GM18867 (cell line): ENCODE measurements around the gene EPHA2.

ENCODE experiments used
- ATAC-seq: cut with Tn5 transposase; IDR thresholded peaks from one replicate; pipeline ENCODE4 v1.9.1; 2021; ENCODE audit warnings: mild to moderate bottlenecking, moderate library complexity; ENCODE audit not compliant: unreplicated experiment

EPHA2 gene

DNA sequence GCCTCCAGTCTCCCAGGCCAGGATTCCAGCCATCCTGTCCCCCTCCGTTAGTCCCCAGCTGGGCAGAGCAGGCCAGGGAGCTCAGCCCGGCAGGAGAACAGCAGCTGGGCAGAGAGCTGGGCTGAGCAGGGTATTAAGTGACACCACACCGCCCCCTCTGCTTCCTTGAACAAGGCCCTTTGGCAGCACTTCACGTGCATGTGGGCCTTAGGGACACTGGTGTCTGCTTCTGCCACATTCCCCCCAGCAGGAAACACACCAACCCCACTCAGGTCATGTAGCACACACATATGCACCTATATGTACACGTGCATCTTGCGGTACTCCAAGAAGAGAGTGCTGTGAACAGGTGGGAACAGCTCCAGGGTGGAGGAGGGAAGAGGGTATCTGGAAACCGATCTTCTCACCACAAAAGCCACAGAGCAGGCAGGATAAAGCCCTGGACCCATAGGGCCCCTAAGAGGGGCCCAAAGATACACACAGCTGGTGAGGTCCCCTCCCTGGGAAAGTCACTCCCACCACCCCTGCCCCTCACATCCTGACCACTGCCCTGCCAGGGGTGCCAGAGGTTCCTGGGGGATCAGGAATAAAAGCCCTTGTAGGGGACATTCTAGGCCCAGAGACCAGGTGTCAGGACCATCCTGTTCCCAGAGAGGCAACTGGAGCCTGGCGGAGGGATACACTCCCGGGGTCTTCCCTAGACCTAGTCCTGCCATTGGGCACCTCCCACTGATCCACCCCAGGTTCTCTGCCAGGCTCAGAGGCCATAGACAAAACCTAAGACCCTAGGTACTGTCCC, 4.5 kb downstream of the EPHA2 start:
- ATAC-seq = no peak

DNA sequence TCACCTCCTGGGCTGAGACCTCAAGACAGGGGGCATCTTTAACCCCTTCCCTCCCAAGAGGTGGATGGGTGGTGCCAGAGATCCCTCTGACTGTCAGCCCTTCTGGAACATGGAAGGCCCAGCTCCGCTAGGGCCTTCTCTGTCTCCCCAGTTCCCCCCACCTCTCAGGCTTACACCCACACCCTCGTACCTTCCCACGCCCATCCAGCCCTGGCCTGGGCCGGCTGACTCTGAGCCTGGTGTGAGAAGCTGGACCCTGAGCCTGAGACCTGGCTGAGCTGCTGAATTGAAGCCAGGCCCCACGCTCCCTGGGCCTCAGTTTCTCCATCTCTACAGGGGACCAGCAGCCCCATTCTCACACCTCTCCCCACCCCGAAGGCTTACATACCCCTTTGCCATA, 5.4 kb downstream of the EPHA2 start:
- no peak for ATAC-seq

DNA sequence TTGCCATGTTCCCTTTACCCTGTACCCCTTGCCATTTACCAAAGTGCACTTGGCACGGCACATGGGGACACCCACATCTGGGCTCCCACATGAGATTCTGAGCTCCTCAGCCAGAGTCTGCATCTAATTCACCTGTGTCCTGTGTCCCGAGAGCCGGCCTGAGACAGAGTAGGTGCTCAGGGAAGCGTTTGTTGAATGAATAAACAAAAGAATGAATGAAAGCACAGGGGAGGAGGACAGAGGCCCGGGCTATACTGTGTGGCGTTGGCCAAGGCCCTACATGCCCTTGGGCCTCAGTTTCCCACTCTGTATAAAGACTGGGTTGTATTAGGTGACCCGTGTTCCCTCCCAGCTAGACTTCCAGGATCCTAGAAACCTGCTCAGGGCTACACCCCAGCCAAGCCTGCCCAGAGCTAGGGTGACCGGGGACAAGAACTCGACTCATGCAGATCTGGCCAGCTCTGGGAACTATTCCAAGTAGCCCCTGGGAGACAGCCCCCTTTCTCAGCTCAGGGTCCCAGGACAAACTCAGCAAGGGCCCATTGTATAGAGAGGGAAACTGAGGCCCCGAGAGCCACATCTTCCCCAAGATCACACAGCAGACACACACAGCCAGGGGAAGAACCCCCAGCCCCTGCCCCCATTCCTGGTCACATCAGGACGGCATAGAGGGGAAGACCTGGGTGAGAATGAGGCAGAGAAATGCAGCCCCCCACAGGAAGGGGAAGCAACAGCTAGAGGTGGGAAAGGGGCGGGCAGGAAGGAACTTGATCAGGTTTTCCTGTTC, 6.0 kb downstream of the EPHA2 start:
- ATAC-seq = no peak

GRCh38 chr1:16149146-16149545, 6.7 kb downstream of the EPHA2 start:
- ATAC-seq = no peak

DNA sequence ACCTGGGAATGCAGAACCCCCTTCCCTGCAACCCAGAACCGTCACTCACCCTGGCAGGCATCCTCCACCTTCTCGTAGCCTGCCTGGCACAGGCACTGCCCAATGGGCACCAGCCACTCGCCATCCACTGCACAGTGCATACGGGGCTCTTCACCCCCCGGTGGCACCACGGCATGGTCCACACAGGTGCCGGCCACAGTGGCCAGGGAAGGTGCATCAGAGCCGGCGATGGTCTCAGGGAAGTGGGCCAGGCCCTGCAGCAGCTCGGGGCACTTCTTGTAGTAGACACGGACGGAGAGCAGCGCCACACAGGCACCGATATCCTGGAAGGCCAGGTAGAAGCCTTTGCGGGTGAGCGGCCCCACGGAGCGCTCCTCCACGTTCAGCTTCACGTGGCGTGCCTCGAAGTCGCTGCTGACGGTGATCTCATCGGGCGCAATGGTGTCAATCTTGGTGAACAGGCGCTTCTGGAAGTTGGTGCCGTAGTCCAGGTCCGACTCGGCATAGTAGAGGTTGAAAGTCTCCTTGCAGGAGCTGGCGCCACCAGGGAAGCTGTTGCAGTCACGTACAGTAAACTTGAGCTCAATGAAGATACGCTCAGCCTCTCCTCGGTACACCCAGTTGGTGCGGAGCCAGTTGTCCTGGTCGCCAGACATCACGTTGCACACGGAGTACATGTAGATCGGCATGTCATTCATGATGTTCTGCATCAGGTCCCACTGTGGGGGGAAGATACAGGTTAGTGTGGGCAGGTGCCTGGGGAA, 7.4 kb downstream of the EPHA2 start:
- ATAC-seq = no peak

- no peak for ATAC-seq
These were observed 8.5 kb downstream of the EPHA2 start for GRCh38 chr1:16147156-16147926.

DNA sequence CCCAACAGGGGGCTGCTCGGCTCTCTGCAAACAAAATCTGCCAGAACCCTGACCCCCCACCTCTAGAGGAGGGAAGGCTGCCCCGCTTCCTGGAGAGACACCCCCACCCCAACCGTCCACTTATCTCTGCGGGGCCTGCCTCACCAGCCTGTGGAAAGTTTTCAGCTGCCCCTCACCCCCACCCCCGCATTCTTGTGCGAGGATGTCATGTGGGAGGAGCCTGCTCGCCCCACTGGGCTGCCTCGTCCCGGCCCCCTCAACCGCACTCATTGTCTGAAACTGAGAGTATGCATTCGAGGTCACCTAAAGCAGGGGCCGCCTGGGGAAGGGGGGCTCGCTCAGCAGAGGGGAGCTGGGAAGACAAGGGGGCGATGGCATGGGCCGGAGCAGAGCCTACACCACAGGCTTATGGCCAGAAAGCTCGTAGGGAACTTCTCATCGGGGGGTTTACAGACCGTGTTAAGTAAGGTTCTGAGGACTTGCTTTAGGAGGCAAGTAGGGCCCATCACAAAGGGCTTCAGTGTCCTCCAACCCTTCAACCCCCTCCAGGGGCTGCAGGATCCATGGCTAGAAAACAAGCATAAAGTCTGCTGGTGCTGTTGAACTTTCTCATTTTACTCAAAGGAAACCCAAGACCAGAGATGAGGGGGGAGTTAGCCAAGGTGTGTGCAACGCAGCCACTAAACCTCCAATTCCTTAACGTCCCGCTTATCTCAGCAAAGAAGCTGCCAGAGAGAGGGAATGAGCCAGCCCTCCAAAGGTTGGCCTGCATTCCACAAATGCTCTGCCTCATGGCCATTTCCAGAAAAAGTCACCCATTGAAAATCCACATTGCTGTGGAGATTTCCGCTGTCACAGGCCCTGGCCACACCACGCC, 9.4 kb downstream of the EPHA2 start:
- ATAC-seq = no peak

DNA sequence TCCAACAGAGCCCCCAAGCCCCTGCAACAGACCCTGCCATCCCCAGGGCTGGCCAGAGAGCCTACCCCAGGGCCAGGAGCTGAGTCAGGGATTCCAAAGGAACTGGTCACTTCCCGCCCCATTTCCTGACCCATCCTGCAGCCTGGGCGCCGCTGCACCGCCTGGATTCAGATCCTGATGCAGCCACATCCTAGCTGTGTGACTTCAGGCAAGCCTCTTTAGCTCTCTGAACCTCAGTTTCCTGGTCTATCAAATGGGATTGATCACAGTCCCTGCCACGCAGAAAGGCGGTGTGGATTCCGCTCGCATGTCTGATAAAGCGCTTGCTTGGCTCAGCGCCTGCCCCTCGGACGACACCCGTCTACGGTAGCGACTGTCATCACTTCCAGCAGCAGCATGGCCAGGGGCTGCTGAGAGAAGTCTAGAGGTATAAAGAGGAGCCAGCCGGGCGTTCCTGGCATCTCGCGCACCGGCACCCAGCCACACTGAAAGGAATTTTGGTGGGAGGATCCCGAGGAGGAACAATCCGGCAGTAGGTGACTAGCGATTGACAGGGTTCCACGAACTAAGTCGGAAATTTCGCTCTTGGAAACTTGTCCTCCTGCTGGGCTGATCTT, 10.1 kb downstream of the EPHA2 start:
- no peak for ATAC-seq

GRCh38 chr1:16145030-16145661, 10.7 kb downstream of the EPHA2 start:
- no peak for ATAC-seq

DNA sequence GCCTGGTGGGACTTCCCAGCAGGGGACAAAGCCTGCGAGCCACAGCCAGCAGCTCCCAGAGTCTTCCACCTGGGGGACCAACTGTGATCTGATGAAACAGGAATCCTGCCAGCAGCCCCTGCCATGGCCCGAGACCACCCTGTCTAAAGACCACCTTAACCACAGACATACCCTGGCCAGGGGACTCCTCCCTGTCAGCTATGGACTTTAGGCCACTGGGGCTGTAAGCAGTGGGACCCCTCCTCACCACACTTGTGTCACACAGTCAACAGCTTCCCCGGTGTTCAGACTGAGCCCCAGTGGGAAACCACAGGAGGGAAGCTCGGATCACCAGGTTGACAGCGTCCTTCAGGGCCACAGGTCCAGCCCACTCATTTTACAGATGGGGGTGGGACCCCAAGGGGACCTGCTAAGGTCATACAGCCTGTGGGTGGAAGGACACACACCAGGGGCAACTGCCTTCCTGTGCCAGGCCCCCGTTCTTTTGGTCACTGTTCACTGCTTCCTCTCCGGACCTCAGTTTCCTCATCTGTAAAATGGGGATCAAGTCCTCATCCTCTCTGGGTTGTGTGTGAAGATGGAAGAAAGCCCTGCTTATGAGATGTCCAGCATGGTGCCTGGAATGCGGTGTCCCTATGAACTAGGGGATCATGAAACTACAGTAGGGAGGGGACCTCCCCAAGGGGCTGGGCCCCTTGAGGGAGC, 11.4 kb downstream of the EPHA2 start:
- no peak for ATAC-seq

DNA sequence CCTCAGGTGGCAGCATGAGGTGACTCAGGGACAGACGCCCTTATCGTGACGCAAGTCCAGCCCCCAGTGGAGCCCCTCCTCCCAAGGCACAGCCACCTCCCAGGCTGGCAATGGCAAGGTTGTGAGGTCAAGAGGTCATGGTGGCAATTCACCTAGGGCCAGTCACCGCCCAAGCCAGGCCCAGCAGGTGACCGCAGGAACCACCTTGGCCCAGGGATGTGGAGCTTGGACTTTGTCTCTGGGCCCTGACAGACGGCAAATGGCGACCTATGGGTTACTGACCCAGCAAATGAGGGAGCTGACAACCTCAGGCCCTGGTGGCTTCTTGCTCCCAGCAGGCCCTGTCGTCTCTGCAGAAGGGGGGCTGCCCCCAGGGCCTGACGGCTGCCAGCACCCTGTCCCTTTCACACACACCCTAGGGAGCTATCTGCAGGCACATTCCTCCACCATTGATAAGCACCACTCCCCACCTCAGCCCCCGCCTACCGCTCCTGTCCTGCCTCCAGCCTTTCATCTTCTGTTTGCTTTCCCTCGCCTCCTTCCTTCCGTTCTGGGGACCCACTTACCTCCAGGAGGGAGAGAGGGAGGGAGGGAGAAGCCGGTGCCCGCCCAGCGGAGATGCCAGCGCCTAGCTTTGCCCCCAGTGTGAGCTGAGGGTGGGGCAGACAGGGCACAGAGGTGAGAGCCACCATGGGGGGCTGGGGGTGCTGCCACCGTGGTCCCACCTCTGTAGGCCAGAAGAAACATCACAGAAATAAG, 12.1 kb downstream of the EPHA2 start:
- no peak for ATAC-seq

GRCh38 chr1:16143005-16143565, 12.8 kb downstream of the EPHA2 start:
- no peak for ATAC-seq

GRCh38 chr1:16142383-16142995, 13.4 kb downstream of the EPHA2 start:
- no peak for ATAC-seq

DNA sequence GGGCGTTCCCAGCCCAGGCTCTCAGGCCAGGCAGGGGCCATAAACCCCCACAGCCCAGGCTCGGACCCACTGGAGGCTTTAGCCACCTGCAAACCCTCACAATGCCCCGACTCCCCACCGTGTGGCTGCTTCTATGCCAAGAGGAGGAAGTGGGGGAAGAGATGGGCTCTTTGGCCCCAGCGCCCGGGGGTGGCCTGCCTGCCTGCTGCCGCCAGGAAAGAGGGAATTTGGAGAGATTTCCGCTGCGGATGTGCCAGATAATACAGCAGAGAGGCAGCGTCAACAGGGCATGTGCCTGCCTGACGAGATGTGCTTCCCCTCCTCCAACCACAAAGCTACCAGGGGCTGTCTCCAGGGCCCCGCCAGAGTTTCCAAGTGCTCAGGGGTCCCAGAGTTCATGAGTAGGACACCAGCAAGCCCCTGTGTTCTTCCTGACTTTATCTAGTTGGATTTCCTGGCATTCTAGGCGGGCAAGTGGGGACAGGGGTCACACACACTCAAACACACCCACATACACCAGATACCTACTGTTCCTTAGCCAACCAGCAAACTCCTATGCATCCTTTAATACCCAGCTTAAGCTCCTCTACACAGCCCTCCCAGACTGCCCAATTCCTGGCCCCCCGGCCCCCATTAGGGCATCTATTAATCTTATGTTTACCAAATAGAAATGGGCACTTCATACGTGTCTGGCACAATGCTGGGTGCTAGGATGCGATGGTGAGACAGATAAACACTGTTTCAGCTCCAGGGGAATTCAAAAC, 14.1 kb downstream of the EPHA2 start:
- ATAC-seq = no peak

DNA sequence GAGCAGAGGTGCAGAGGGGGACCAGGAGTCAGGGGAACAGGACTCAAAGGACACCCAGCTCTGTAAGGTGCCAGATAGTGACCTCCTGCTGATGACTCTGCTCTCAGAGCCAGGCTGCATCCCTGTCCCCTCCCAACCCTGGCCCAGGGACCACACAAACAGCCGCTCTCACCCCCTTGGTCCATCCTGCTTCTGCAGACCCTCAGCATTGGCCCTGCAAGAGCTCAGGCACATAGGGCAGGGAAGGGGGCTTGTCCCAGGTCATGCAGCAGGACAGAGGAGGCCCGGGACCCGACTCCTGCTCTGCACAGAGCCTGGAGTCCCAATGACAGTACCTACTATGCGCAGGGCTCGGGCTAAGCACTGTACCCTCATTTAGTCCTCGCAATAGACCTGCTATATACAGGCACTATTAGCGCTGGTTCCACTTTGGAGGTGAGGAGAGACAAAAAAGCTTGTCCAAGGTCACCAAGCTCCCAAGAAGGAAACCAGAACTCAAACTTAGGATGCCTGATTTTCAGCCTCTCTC, 15.7 kb downstream of the EPHA2 start:
- no peak for ATAC-seq

- no peak for ATAC-seq
These were observed 16.4 kb downstream of the EPHA2 start for GRCh38 chr1:16139473-16139962.
